H1 (cell line): ENCODE data around the gene CWC15. TPM values are rescaled to one million over a fixed set of nuclear protein-coding genes. Genes with fewer than 3 reads are reported as not detected.

Experiments
- ATF2 ChIP-seq: IDR thresholded peaks from 2 replicates; pipeline ENCODE4 v1.6.1; 2012; ENCODE audit warnings: low read length, inconsistent platforms
- BACH1 ChIP-seq: IDR thresholded peaks from 2 replicates; pipeline ENCODE4 v1.6.1; 2012; ENCODE audit warnings: low read length, improper control_type of control experiment
- CBX5 ChIP-seq: fragments of 300-800, 300-1000 bp; sonication (generic); IDR thresholded peaks from 2 replicates; pipeline ENCODE4 v1.7.1; 2016; ENCODE audit warnings: antibody characterized with exemption, low read length, low read depth
- KDM1A ChIP-seq: fragments of 200-600, 300-600 bp; sonication (generic); IDR thresholded peaks from 2 replicates; pipeline ENCODE4 v1.7.1; 2016; ENCODE audit warnings: mild to moderate bottlenecking, low read length, borderline replicate concordance
- KDM4A ChIP-seq: IDR thresholded peaks from one replicate; pipeline ENCODE4 v1.7.1; 2012; ENCODE audit warnings: low read depth, mild to moderate bottlenecking, moderate library complexity, low read length, inconsistent platforms; ENCODE audit not compliant: severe bottlenecking
- NRF1 ChIP-seq: IDR thresholded peaks from 2 replicates; pipeline ENCODE4 v1.6.1; 2011; ENCODE audit warnings: mild to moderate bottlenecking, low read depth, low read length, improper control_type of control experiment
- SUZ12 ChIP-seq: fragments of 200-600 bp; sonication (generic); IDR thresholded peaks from 2 replicates; pipeline ENCODE4 v1.6.1; 2012; ENCODE audit warnings: mild to moderate bottlenecking, inconsistent platforms, low read length, moderate library complexity, mixed read lengths
- polyA plus RNA-seq, 7 experiments: library from polyadenylated mRNA; depleted of rRNA in 3 of 7; stranded (reverse) in 5 of 7; unstranded in 2 of 7; fragments of >200 nt in 5 of 7; fragments of 200-250 nt in 2 of 7; gene quantifications; 1 replicate in 5 of 7; 2 replicates in 1 of 7; 4 replicates in 1 of 7; pipeline versions ENCODE4 v1.2.1 to v1.2.3, GENCODE V29; 2011 to 2013; ENCODE audit warnings: missing spikeins in 2 of 7, mixed read lengths in 2 of 7
- total RNA-seq: library from RNA; stranded (reverse); fragmentation: NEBNext Ultra II Directional; extraction: Animal tissue kit (Norgen Biotek cat#: 25700); gene quantifications from 2 replicates; pipeline ENCODE4 v1.2.1, GENCODE V29; 2021
- TF ChIP-seq, protein P1 (sequence below): fragments of 300-600 bp; sonication (generic); IDR thresholded peaks from 2 replicates; pipeline ENCODE4 v1.7.1; 2012; ENCODE audit warnings: low read length, moderate library complexity, mild to moderate bottlenecking, inconsistent platforms; ENCODE audit not compliant: insufficient replicate concordance

The CWC15 gene
- total and polyA plus RNA-seq, 2 of the 8 experiments (the other 6 are each of a cell fraction or from before 2014, with no cell fraction given): 15.7 to 59.4 TPM

DNA sequence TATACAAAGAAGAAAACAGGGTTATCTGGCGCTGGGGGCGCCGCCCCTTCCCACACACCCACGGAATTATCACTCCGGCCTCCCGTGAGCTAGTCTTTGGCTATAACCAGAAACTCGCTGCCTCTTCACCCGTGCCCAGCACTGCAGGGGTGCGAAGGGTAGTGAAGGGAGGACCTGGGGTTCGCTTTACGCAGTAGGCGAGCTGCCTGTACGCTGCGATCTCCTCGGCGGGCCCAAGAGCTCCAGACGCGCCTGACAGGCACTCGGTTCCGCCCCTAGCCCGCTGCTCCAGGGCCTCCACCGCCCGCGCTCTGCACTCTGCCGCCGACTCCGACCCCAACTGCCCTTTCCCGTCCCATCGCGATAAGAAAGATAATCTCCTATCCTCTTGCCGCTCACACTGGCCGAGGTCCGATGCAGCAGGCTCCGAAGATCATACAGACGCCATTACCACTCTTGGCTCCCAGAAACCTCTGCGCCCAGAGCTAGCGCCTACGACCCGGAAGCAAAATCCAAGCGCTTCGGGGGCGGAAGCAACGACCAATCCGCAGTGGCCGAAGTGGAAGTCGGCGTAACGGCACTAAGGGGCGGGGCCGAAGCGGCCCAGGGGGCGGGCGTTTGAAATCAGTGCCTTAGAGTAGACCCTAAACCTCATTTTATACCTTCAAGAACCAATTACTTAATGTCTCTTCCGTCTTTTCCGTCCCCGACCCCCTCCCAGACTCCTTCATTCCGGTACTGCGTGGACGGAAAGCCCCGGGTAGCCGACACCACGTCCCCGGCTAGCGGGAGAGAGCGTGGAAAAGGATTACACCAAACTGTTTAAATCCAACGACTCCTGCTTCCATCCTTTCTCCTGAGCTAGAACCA is at the start of gene CWC15, which contains the start of gene KDM4D (continued):
- TF ChIP-seq, protein P1, sequence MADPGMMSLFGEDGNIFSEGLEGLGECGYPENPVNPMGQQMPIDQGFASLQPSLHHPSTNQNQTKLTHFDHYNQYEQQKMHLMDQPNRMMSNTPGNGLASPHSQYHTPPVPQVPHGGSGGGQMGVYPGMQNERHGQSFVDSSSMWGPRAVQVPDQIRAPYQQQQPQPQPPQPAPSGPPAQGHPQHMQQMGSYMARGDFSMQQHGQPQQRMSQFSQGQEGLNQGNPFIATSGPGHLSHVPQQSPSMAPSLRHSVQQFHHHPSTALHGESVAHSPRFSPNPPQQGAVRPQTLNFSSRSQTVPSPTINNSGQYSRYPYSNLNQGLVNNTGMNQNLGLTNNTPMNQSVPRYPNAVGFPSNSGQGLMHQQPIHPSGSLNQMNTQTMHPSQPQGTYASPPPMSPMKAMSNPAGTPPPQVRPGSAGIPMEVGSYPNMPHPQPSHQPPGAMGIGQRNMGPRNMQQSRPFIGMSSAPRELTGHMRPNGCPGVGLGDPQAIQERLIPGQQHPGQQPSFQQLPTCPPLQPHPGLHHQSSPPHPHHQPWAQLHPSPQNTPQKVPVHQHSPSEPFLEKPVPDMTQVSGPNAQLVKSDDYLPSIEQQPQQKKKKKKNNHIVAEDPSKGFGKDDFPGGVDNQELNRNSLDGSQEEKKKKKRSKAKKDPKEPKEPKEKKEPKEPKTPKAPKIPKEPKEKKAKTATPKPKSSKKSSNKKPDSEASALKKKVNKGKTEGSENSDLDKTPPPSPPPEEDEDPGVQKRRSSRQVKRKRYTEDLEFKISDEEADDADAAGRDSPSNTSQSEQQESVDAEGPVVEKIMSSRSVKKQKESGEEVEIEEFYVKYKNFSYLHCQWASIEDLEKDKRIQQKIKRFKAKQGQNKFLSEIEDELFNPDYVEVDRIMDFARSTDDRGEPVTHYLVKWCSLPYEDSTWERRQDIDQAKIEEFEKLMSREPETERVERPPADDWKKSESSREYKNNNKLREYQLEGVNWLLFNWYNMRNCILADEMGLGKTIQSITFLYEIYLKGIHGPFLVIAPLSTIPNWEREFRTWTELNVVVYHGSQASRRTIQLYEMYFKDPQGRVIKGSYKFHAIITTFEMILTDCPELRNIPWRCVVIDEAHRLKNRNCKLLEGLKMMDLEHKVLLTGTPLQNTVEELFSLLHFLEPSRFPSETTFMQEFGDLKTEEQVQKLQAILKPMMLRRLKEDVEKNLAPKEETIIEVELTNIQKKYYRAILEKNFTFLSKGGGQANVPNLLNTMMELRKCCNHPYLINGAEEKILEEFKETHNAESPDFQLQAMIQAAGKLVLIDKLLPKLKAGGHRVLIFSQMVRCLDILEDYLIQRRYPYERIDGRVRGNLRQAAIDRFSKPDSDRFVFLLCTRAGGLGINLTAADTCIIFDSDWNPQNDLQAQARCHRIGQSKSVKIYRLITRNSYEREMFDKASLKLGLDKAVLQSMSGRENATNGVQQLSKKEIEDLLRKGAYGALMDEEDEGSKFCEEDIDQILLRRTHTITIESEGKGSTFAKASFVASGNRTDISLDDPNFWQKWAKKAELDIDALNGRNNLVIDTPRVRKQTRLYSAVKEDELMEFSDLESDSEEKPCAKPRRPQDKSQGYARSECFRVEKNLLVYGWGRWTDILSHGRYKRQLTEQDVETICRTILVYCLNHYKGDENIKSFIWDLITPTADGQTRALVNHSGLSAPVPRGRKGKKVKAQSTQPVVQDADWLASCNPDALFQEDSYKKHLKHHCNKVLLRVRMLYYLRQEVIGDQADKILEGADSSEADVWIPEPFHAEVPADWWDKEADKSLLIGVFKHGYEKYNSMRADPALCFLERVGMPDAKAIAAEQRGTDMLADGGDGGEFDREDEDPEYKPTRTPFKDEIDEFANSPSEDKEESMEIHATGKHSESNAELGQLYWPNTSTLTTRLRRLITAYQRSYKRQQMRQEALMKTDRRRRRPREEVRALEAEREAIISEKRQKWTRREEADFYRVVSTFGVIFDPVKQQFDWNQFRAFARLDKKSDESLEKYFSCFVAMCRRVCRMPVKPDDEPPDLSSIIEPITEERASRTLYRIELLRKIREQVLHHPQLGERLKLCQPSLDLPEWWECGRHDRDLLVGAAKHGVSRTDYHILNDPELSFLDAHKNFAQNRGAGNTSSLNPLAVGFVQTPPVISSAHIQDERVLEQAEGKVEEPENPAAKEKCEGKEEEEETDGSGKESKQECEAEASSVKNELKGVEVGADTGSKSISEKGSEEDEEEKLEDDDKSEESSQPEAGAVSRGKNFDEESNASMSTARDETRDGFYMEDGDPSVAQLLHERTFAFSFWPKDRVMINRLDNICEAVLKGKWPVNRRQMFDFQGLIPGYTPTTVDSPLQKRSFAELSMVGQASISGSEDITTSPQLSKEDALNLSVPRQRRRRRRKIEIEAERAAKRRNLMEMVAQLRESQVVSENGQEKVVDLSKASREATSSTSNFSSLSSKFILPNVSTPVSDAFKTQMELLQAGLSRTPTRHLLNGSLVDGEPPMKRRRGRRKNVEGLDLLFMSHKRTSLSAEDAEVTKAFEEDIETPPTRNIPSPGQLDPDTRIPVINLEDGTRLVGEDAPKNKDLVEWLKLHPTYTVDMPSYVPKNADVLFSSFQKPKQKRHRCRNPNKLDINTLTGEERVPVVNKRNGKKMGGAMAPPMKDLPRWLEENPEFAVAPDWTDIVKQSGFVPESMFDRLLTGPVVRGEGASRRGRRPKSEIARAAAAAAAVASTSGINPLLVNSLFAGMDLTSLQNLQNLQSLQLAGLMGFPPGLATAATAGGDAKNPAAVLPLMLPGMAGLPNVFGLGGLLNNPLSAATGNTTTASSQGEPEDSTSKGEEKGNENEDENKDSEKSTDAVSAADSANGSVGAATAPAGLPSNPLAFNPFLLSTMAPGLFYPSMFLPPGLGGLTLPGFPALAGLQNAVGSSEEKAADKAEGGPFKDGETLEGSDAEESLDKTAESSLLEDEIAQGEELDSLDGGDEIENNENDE: no peak
- TF ChIP-seq SUZ12 (no peak), CBX5 (no peak), NRF1 (no peak), ATF2 (no peak), KDM4A (peak; percentile 92), KDM1A (no peak), BACH1 (no peak)
